GM18519 (cell line): Measurements from ENCODE around the gene COMMD6.
A peak's percentile ranks its signal among the peaks of the same experiment; 100 is the strongest.

Experiments used
- ATAC-seq: cut with Tn5 transposase; IDR thresholded peaks from one replicate; pipeline ENCODE4 v1.9.1; 2021; ENCODE audit warnings: mild to moderate bottlenecking, moderate library complexity; ENCODE audit not compliant: unreplicated experiment, low FRiP score

COMMD6 gene

GRCh38 chr13:75486146-75487062, 51.2 kb downstream of the COMMD6 start:
- ATAC-seq, result no peak

GRCh38 chr13:75485286-75486062, 52.2 kb downstream of the COMMD6 start:
- ATAC-seq, result no peak

- ATAC-seq, result no peak
Observed at GRCh38 chr13:75482820-75483079, 54.9 kb downstream of the COMMD6 start.

GRCh38 chr13:75482070-75482819, 55.4 kb downstream of the COMMD6 start, which contains the start of gene TBC1D4:
TSS of gene TBC1D4 (minus strand) at chr13:75482169. CDS start at chr13:75481767, 402 bp downstream.
- ATAC-seq, result peak; percentile 63

DNA sequence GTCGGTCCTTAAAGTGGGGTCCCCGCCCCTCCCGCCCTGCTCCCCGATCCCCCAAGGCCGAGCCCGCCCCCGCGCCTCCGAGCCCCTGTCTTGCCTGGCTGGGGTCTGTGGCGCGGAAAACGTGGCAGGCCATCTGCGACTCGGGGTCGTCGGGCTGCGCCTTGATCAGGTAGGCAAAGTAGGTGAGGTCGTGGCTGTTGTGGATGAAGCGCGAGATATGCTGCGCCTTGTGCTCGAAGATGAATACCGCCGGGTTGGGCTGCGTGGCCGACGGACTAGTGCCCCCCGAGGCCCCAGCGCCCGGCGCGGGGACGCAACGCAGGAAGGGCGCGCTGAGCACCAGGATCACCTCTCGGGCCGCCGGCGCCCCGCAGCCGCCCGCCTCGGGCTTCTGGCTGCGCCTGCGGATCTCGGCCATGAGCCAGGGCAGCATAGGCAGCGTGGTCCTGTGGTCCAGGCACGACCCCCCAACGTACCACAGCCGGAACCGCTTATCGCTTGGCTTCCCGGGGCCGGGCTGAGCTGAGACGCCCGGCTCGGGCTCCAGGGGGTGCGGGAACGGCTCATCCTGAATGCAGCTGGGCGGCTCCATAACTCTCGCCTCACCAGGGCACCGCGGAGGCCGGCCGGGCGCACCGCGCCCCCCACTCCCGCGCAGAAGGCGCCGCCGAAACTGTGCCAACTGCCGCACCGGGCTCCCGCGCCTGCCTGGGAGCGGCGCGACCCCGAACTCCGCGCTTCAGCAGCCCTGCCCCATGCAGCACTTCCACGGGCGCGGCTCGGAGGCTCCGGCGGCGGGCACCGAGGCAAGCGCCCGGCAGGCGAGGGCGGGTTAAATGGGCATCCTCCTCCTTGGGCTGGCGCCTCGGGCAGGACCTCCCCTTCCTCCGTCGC, 56.2 kb downstream of the COMMD6 start:
- ATAC-seq, result peak; percentile 15

GRCh38 chr13:75480671-75481175, 56.9 kb downstream of the COMMD6 start:
- no peak for ATAC-seq

GRCh38 chr13:75479102-75479740, 58.4 kb downstream of the COMMD6 start:
- no peak for ATAC-seq

DNA sequence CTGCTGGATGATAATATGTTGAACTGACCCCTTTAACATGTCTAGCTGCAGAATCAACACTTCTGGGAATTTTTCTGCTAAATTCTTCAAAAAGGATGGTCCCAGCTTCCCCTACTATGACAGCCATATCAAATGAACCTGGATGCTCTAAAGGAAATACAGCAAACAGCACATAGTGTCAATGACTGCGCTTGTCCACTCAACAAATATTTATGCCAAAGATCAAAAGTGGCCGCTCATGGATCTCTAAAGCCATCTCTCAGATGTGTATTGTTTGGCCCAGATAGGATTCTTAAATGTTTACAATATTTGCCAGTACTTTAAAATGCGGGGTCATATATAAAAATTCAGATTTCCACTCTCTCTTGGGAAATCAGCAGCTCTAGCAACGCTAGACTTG, 59.0 kb downstream of the COMMD6 start:
- ATAC-seq, result no peak
